ENCODE measurements around the gene MRPS34.

DNA sequence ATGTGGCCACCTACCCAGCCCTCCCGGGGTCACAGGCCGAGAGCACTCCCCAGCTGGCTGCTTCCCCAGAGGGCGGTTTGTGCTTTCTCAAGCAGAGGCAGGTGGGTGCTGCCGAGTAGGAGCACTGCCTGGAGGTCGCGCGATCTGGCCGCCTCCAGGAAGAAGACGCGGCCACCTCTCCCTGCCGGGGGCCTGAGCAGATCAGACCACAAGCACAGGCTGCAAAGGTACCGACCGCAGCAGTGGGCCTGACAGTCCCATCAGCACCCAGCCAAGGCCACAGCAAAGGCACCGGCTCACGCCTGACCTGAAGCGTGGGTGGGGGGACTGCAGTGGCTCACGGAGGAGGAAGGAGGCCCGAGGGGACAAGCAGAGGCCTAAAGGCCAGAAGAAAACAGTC, 35.8 kb upstream of the MRPS34 start:
- TF ChIP-seq POLR2A (IDR thresholded peaks at IDR 0.05) (no peak), CTCF (IDR thresholded peaks at IDR 0.05) (no peak)
